Measurements from ENCODE around the gene AK4.

DNA sequence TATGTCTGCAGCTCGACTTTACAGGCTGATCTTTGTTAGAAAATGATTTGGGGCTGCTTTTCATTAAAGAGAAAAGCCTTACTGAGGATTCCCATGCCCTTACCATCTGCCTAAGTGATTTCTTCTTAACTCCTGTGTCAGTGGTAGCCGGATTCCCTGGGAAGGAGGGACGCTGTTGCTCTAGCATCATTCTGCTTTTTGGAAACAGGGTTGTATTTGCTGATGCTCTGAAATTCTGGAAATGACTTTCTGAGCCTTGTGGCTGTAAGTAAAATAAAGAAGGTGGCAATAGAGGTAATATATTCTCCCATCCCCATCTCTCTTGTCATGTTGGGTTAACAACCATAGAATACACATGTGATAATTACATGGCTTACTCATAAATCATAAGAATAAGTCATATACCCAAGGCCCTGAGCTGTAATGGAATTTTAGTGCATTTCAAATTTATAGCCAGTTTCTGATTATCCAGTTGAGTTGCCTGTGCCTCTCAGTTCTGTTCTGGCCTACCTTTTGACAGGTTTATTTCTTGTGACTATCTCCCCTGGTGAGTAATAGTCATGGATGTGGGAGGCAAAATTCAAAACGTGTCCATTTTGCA is 74.4 kb downstream of the AK4 start:
- no peak for TF ChIP-seq POLR2AphosphoS5 (IDR thresholded peaks at IDR 0.05; ENCODE audit: low read depth, low read length)
- no peak for TF ChIP-seq POLR2A (IDR thresholded peaks at IDR 0.05; ENCODE audit: low read depth, low read length)
- no peak for TF ChIP-seq TAF1 (IDR thresholded peaks at IDR 0.05; ENCODE audit: borderline replicate concordance, low read depth, low read length)
